Measurements from ENCODE around the gene FILIP1L.

FILIP1L gene

DNA sequence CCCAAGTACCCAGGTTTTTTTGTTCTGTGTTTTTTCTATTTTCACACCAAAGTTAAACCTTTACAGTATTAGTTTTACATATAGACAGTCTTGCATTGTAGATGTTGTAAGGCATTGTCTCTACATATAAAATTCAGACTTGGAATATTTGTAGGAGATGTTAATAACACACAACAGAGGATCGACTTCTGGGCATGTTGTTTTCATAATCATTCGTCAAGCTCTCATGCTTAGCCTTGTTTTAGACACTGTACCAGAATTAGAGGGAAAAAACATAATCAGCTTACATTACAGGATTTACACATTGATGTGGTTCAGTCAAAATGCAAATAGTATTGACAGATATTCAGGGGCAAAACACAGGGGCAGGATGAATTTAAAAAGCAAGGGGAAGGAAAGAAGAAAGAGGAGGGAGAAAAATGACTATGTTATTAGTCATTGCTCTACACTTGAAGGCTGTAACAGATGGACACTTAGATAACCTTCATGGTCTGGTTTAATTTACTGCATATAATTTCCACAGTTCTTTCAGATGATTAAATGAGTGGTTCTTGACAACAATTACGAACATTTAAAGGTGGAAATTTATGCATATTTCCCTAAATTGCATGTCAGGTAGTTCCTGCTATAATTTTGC is 289.2 kb downstream of the FILIP1L start:
- in situ Hi-C loops (cut with MboI; ENCODE audit: low sequenced_read_pairs), result loop anchor here (25.0 kb wide), 1 partner anchor 762 kb away; no protein-coding TSS in a partner anchor

DNA sequence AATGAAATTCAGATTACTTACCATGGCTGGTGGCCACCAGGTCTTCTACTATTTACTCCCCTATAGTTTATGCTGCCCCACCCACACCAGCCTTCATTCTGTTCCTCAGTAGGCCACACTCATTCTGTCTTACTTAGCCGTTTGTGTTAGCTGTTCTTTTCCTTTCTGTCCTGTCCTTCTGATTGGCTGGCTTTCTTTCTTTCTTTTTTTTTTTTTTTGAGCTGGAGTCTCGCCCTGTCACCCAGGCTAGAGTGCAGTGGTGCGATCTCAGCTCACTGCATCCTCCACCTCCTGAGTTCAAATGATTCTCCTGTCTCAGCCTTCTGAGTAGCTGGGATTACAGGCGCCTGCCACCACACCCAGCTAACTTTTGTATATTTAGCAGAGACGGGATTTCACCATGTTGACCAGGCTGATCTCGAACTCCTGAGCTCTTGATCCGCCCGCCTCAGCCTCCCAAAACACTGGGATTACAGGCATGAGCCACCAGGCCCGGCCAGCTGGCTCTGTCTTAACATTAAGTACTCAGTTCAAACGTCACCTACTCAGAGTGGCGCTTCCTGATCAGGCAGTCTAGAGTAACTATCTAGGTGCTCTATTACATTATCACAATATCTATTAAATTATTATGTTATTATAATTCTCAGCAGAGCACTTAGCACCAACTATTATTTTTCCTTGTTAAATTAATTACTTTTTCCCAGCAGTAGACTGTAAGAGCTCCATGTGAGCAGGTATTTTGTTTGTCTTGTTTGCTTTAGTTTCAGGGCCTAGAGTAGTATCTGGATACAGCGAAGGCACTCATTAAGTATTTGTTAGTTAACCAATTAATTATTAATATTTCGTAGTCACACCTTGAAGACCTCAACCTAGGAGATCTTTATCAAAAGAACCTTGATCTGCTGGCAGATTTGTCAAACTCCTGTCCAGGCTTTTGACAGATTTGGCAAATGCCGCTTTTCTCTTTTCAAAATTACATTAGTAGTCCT is 290.3 kb downstream of the FILIP1L start:
- in situ Hi-C loops (cut with MboI; ENCODE audit: low sequenced_read_pairs), result no loop called here

DNA sequence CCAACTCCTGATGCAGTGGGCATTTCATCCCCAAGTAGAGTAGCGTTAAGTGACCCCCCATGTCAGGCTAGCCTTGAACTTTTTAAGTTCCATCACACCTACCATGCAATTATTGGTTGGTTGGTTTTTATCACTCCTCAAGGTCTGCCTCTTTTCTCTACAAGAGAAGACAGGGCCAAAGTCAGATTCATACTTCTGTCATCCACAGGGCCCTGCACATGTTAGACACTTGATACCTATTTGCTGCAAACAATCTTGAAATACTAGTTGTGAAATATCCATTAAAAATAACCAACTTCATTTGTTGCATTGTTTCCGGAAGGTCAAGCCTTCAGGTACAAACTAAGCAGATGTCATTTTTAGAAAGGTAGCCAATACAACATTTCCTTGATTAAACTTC is 295.5 kb downstream of the FILIP1L start:
- in situ Hi-C loops (cut with MboI; ENCODE audit: low sequenced_read_pairs), result no loop called here

DNA sequence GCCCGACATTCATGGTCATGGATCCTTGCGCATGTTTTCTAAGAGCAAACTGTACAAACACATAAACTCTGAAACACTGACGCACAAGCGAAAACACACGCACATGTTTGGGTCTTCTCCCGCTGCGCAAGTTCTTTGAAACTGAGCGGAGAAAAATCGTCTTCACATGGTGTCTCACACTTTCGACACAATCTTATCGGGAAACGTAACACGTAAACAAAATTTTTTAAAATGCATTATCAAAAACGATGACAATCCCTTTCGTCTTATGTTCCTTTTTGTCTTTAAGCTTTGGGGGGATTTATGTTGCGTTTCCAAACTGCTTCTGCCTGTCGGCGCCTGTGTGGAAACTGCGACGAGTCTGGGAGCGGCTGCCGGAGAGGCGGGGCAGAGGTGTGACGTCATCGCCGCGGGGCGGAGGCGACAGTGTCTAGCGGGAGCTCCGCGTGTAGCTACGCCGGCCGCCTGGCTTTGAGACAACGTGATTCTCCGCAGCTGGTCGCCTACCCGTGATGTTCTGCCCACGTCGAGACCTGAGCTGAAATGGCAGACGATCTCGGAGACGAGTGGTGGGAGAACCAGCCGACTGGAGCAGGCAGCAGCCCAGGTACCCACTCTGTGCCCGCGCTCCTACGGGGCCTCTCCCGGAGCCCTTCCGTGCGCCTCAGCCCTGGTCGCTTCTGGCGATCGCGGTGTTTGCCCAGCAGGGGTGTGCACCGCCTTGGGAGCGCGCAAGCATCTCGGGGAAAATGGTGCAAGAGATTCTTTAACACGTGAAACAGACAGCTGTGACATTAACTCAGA is 296.7 kb downstream of the FILIP1L start, which contains the start of gene CMSS1:
Gene CMSS1, plus strand, starts transcription at position 426 of the 804 bp plus-strand sequence.
- in situ Hi-C loops (cut with MboI; ENCODE audit: low sequenced_read_pairs), result no loop called here

DNA sequence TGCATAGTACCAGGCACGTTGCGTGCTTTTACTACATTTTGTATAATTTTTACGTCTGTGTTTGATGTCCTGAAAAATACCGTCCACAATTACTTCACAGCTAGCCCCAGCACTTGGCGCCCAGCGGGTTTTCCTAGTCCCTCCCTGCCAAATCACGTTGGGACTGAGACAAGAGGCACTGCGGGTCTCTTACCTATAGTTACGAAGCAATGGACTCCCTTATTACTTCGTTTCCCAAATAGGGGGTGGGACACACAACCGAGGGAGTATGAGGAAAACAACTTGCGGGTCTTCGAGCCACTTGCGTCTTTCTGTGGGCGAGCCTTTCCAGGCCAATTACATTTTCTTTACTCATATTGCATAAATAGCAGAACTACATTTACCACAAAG is 297.3 kb downstream of the FILIP1L start:
- in situ Hi-C loops (cut with MboI; ENCODE audit: low sequenced_read_pairs), result no loop called here

DNA sequence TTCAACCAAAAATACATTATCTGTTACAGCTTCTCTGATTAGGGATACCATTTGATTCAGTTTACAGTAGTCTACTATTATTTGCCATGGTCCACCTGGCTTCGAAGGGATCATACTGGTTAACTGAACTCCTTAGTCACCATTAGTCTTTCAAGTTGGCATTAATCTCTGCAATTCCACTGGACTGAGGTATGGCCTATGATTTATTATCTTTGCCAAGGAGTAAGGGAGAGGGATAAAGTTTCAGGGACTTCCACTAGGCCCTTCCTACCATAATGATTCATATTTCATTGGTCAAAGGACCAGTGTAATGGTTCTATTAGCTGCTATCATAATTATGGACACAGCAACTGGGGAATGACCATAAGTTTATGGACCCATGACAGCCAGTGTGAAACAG is 303.9 kb downstream of the FILIP1L start:
- in situ Hi-C loops (cut with MboI; ENCODE audit: low sequenced_read_pairs), result no loop called here

DNA sequence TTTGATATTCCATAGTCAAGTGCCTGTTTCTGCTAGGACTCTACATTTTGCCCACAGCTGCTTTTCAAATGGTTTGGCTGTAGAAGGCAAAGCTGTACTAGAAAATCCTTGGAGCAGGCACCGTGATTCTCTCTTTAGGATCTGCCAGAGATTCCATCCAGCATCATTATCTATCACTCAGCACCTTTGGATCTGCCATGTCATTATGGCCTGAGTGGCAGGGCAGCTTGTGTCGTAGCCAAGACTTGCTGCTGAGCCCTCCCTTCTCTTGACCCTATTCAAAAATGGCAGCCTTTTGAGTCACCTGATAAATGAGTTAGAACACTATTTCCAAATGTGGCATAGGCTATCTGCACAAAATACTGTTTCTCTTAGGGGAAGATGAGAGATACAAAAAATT is 304.7 kb downstream of the FILIP1L start:
- in situ Hi-C loops (cut with MboI; ENCODE audit: low sequenced_read_pairs), result no loop called here

DNA sequence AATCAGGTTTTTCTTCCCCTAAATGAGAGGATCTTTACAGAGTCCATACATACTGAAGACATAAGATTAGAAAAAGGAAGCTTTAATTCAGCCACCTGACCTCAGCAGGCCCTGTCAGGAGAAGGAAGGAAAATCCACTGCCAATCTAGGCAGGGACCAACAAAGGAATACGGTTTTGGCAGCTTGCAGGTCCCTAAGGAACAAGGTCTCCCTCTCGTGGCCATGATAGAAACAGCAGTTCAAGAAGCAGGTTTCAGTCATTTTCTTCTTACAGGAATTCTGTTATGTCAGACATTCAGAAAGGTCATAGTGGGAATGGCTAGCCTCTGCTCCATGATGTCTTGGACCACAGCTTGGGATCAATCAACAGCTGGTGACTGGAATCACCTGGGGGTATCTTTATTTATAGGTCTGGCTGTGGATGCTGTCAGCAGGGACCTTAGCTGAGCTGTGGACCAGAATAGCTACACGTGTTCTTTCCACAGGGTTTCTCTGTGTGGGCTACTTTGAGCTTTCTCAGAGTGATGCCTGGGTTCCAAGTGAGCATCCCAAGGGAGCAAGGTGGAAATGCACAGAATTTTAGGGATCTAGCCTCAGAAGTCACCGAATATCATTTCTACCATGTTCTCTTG is 306.0 kb downstream of the FILIP1L start:
- in situ Hi-C loops (cut with MboI; ENCODE audit: low sequenced_read_pairs), result no loop called here

DNA sequence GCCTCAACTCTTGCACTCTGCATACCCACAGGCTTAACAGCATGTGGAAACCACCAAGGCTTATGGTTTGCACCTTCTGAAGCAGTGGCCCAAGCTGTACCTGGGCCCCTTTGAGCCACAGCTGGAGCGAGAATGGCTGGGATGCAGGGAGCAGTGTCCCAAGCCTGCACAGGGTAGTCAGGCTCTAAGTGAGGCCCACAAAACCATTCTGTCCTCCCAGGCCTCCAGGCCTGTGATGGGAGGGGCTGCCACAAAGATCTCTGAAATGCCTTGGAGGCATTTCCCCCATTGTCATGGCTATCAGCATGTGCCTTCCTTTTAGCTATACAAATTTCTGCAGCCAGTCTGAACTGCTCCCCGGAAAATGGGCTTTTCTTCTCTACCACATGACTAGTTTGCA is 309.1 kb downstream of the FILIP1L start:
- in situ Hi-C loops (cut with MboI; ENCODE audit: low sequenced_read_pairs), result no loop called here

DNA sequence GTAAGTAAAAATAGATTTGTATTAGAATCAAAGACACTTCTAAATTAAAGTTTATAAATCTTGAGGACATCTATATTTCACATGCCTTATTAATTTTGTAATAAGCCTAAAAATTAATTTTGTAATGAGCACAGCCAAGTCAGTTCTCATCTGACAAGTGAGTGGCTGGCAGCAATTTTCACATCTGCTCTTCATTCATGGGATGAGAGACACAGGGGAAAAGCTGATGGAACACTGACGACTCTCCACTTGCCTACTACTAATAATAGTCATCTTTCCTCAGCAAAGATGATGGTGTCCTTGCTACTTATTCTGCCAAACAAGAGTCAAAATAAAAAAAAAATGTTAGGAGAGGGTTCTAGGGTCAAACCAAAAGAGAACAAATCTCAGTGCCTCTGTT is 311.0 kb downstream of the FILIP1L start:
- in situ Hi-C loops (cut with MboI; ENCODE audit: low sequenced_read_pairs), result no loop called here

DNA sequence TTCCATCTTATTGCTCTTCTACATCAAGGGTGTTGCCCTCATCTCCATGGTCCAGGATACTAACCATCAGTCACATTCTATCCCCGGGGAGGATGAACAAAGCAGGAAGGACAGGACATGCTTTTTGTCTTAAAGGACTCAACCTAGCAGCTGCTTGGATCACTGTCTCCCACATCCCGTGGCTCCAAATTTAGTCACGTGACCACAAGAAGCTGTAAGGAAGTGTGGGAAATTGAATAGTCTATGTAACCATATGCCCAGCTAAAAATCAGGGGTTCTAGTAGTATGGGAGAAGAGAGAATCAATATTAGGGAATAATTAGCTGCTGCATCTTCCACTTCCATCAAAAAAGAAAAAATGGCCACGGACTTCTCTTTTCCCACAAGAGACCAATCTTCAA is 314.9 kb downstream of the FILIP1L start:
- in situ Hi-C loops (cut with MboI; ENCODE audit: low sequenced_read_pairs), result no loop called here

DNA sequence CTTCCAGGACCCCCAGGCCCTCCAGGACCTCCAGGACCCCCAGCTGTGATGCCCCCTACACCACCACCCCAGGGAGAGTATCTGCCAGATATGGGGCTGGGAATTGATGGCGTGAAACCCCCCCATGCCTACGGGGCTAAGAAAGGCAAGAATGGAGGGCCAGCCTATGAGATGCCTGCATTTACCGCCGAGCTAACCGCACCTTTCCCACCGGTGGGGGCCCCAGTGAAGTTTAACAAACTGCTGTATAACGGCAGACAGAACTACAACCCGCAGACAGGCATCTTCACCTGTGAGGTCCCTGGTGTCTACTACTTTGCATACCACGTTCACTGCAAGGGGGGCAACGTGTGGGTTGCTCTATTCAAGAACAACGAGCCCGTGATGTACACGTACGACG is 318.7 kb downstream of the FILIP1L start:
- in situ Hi-C loops (cut with MboI; ENCODE audit: low sequenced_read_pairs), result no loop called here

DNA sequence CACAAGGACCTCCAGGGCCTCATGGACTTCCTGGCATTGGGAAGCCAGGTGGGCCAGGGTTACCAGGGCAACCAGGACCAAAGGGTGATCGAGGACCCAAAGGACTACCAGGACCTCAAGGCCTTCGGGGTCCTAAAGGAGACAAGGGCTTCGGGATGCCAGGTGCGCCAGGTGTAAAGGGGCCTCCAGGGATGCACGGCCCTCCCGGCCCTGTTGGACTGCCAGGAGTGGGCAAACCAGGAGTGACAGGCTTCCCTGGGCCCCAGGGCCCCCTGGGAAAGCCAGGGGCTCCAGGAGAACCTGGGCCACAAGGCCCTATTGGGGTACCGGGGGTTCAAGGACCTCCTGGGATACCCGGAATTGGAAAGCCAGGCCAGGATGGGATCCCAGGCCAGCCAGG is 319.8 kb downstream of the FILIP1L start:
- in situ Hi-C loops (cut with MboI; ENCODE audit: low sequenced_read_pairs), result no loop called here

DNA sequence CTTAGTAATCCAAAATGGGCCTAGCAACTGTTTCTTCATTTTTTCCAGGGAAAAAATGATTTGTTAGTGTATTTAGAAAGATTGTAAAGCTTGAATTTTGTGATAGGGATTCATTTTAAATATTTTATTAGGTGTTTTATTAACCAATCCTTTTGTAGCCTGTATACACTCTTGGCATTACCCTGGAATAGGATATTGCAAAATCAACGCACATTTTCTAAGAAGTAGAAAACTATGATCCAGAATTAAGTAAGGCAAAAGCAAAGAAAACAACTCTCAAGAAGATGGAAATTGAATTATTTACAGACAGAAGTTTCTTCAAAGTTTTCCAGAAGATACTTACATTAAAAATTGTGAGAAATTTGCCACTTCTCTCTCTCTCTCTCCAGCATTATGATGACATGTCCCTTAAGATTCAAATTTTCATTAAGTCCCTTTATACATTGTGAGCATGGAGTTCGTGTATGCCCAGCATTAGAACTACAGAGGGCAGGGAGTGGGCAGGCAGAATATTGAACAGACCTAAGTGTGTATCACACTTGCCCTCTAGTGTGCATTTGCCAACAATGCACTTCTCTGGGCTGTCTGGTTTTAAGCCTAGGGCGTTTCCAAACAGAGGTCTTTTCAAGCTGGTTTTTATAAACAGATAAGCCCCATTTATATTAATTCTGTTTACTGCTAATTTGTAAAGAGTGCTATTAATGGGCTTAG is 325.1 kb downstream of the FILIP1L start:
- in situ Hi-C loops (cut with MboI; ENCODE audit: low sequenced_read_pairs), result no loop called here

All from HL-60/S4 (cell line).